SK-N-SH (cell line): ENCODE data around the gene HFE. TPM values are rescaled to one million over a fixed set of nuclear protein-coding genes. Genes with fewer than 3 reads are reported as not detected.
"Not testable (repeated sequence)": the region's sequence is repeated elsewhere in the genome, so short reads cannot be mapped to it uniquely, and the experiment has no call there.

ENCODE experiments used
- CTCF ChIA-PET: fragments of 300-600, 350-600 bp; formaldehyde crosslinking; extraction: SDS; loops from one replicate; lab custom pipeline; 2021; lab: Yijun Ruan, JAX
- POLR2A ChIA-PET: fragments of 350-600 bp; sonication (Branson Sonifier 250); formaldehyde crosslinking; extraction: SDS; loops from one replicate; lab custom pipeline; 2020; ENCODE audit warnings: antibody characterized with exemption, inconsistent platforms; lab: Yijun Ruan, JAX
- DNase-seq: peaks from one replicate; pipeline ENCODE4 v3.0.0; 2012
- H2AFZ ChIP-seq: fragments of 200-600 bp; sonication (generic); 2 replicates; pipeline ENCODE4 v1.8.1; 2016; ENCODE audit warnings: antibody characterized with exemption, mild to moderate bottlenecking, low read depth
- H3F3A ChIP-seq: fragments of 200-600 bp; sonication (generic); replicated peaks from 2 replicates; pipeline ENCODE3; 2016; ENCODE audit warnings: antibody characterized with exemption, mild to moderate bottlenecking; ENCODE audit not compliant: insufficient read depth
- H3K27ac ChIP-seq, 2 experiments: fragments of 200-500 bp in 1 of 2; fragments of 200-600 bp in 1 of 2; sonication (Bioruptor generic) in 1 of 2; sonication (generic), shearing (Covaris generic) in 1 of 2; 2 replicates each; pipeline versions ENCODE4 v1.5.1 to v1.6.1; 2014 to 2016; ENCODE audit warnings: low read depth in 2 of 2, inconsistent platforms in 1 of 2, low read length in 1 of 2, mild to moderate bottlenecking in 1 of 2, mixed read lengths in 1 of 2
- H3K27me3 ChIP-seq: fragments of 200-600 bp; sonication (generic), shearing (Covaris generic); 2 replicates; pipeline ENCODE4 v1.6.1; 2016; ENCODE audit warnings: mixed run types; ENCODE audit not compliant: insufficient read depth
- H3K36me3 ChIP-seq, 2 experiments: fragments of 200-500 bp in 1 of 2; fragments of 200-600 bp in 1 of 2; sonication (Bioruptor generic) in 1 of 2; sonication (generic) in 1 of 2; replicated peaks in 1 of 2; 2 replicates each; pipeline versions ENCODE3 to v1.5.1; 2014 to 2016; ENCODE audit warnings: low read length in 1 of 2, mild to moderate bottlenecking in 1 of 2; ENCODE audit not compliant: insufficient read depth in 2 of 2, control insufficient read depth in 1 of 2
- H3K4me1 ChIP-seq, 2 experiments: fragments of 200-500 bp in 1 of 2; fragments of 200-600 bp in 1 of 2; sonication (Bioruptor generic) in 1 of 2; sonication (generic), shearing (Covaris generic) in 1 of 2; 2 replicates each; pipeline versions ENCODE4 v1.5.1 to v1.6.1; 2014 to 2016; ENCODE audit warnings: low read depth in 1 of 2, low read length in 1 of 2, mixed run types in 1 of 2; ENCODE audit not compliant: insufficient read depth in 2 of 2, control insufficient read depth in 1 of 2
- H3K4me2 ChIP-seq: fragments of 200-600 bp; sonication (generic), shearing (Covaris generic); 2 replicates; pipeline ENCODE4 v1.6.1; 2017; ENCODE audit warnings: mixed run types
- H3K4me3 ChIP-seq, 2 experiments: fragments of 200-500 bp in 1 of 2; fragments of 200-600 bp in 1 of 2; sonication (Bioruptor generic) in 1 of 2; sonication (generic), shearing (Covaris generic) in 1 of 2; 2 replicates each; pipeline versions ENCODE4 v1.5.1 to v1.8.1; 2014 to 2016; ENCODE audit warnings: low read depth in 2 of 2, inconsistent platforms in 1 of 2, low read length in 1 of 2, mild to moderate bottlenecking in 1 of 2, mixed read lengths in 1 of 2, moderate library complexity in 1 of 2
- H3K79me2 ChIP-seq: fragments of 200-600 bp; sonication (generic); 2 replicates; pipeline ENCODE4 v1.8.1; 2017; ENCODE audit warnings: mild to moderate bottlenecking; ENCODE audit not compliant: insufficient read depth
- H3K9ac ChIP-seq: fragments of 200-600 bp; sonication (generic); 2 replicates; pipeline ENCODE4 v1.6.1; 2017; ENCODE audit warnings: mixed run types
- H3K9me2 ChIP-seq: fragments of 200-600 bp; sonication (generic); 2 replicates; pipeline ENCODE4 v1.6.1; 2017; ENCODE audit warnings: mixed run types
- H3K9me3 ChIP-seq: fragments of 200-600 bp; sonication (generic); 2 replicates; pipeline ENCODE4 v1.6.1; 2017; ENCODE audit warnings: mixed run types, mild to moderate bottlenecking, moderate library complexity
- H4K20me1 ChIP-seq: fragments of 200-600 bp; sonication (generic); 2 replicates; pipeline ENCODE4 v1.6.1; 2017; ENCODE audit warnings: mild to moderate bottlenecking, mixed run types; ENCODE audit not compliant: insufficient read depth
- CHD2 ChIP-seq: fragments of 150-350 bp; IDR thresholded peaks from 2 replicates; pipeline ENCODE4 v1.6.1; 2018; ENCODE audit warnings: low read length; ENCODE audit not compliant: partially characterized antibody
- EP300 ChIP-seq, 2 experiments: IDR thresholded peaks; 2 replicates each; pipeline versions ENCODE4 v1.4.0 to v1.6.1; 2012; ENCODE audit warnings: borderline replicate concordance in 1 of 2, low read depth in 1 of 2, low read length in 1 of 2
- FOXM1 ChIP-seq: IDR thresholded peaks from 2 replicates; pipeline ENCODE4 v1.4.0; 2012; ENCODE audit warnings: low read depth, mild to moderate bottlenecking
- MEF2A ChIP-seq: IDR thresholded peaks from 2 replicates; pipeline ENCODE4 v1.4.0; 2012; ENCODE audit warnings: low read depth, borderline replicate concordance
- POLR2AphosphoS5 ChIP-seq: IDR thresholded peaks from 2 replicates; pipeline ENCODE4 v1.6.1; 2012; ENCODE audit warnings: low read depth, low read length
- RCOR1 ChIP-seq: fragments of 150-350 bp; IDR thresholded peaks from 2 replicates; pipeline ENCODE4 v1.6.1; 2017; ENCODE audit warnings: antibody characterized with exemption, low read length
- WGBS: methylation state at CpG from one replicate; pipeline ENCODE4 v1.1.6; 2017; ENCODE audit warnings: low lambda C conversion rate; 5-methylcytosine and 5-hydroxymethylcytosine counted together
- polyA plus RNA-seq, 3 experiments: library from polyadenylated mRNA; depleted of rRNA; stranded (reverse); fragments of >200 nt; gene quantifications; 2 replicates each; pipeline ENCODE4 v1.2.3, GENCODE V29; 2012
- TF ChIP-seq, protein P1 (sequence below): fragments of 150-350 bp; IDR thresholded peaks from 2 replicates; pipeline ENCODE4 v1.6.1; 2016; ENCODE audit warnings: mild to moderate bottlenecking, low read depth, low read length

Gene HFE
- polyA plus RNA-seq, 1 of the 3 experiments (the other 2 are of a cell fraction) = not detected

DNA sequence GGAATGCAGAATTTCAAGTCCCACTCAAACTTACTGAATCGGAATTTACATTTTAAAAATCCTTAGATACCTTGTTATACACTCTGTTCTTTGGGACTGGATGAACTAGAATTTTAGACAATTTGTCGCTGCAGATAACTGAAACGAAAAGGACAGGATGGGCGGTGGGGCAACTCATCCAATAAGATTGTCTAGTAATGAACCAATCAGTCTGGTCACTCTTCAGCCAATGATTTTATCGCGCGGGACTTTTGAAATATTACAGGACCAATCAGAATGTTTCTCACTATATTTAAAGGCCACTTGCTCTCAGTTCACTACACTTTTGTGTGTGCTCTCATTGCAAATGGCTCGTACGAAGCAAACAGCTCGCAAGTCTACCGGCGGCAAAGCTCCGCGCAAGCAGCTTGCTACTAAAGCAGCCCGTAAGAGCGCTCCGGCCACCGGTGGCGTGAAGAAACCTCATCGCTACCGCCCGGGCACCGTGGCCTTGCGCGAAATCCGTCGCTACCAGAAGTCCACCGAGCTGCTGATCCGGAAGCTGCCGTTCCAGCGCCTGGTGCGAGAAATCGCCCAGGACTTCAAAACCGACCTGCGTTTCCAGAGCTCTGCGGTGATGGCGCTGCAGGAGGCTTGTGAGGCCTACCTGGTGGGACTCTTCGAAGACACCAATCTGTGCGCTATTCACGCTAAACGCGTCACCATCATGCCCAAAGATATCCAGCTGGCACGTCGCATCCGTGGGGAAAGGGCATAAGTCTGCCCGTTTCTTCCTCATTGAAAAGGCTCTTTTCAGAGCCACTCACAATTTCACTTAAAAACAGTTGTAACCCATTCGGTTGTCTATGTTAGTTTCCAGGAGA lies 41.9 kb upstream of the HFE start (continued):
- TF ChIP-seq RCOR1 (peak; percentile 37; the same call in 1 of the 2 replicates), FOXM1 (no peak), MEF2A (no peak), EP300 (IDR thresholded peaks at IDR 0.05; ENCODE audit: borderline replicate concordance in 1 of 2, low read depth in 1 of 2, low read length in 1 of 2) (peak in 1 of 2 experiments; percentile 49; a peak in 1 of 4 replicates), CHD2 (peak; percentile 34)

DNA sequence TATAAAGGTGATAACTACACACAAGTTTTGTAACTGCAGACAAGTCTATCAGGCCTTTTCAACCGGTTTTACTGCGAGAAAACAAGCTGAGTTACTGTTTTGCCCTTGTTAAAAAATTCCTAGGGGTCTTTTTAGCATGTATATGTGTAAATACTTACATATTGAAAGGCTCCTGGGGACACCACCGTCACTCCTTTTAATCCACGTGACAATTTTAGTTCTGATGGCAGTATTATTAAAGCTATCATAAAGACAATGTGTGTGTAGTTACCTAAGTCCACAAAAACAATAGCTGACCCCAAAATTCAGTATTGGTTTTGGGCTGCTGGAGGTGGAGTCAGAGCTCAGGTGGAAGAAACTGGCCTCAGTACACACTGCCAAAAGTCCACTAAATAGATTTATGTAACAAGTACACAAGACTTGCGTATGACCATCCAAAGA lies 41.3 kb upstream of the HFE start:
- Histone ChIP-seq H3K9me2 (no peaks in the 10 kb centered on the region), H3K9ac (peak overlapping the region; percentile 62), H3K27me3 (no peaks in the 10 kb centered on the region), H4K20me1 (no peaks in the 10 kb centered on the region), H3K9me3 (no peaks in the 10 kb centered on the region), H3K27ac (peak overlapping the region; percentile 79 to 97), H3K79me2 (no peaks in the 10 kb centered on the region), H3F3A (peaks cover 40% of the 10 kb centered on the region), H3K36me3 (no peaks in the 10 kb centered on the region), H3K4me3 (peak overlapping the region; percentile 57 to 60), H2AFZ (peak overlapping the region; percentile 38; the same call in 1 of the 2 replicates), H3K4me2 (peak overlapping the region; percentile 86), H3K4me1 (peaks cover 0 to 12% of the 10 kb centered on the region in 2 experiments; a peak in 2 of 4 replicates)
- TF ChIP-seq, protein P1, sequence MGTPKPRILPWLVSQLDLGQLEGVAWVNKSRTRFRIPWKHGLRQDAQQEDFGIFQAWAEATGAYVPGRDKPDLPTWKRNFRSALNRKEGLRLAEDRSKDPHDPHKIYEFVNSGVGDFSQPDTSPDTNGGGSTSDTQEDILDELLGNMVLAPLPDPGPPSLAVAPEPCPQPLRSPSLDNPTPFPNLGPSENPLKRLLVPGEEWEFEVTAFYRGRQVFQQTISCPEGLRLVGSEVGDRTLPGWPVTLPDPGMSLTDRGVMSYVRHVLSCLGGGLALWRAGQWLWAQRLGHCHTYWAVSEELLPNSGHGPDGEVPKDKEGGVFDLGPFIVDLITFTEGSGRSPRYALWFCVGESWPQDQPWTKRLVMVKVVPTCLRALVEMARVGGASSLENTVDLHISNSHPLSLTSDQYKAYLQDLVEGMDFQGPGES = no peak
- TF ChIP-seq POLR2AphosphoS5 = peak; percentile 4
- ChIA-PET POLR2A (interaction anchor here (0.8 to 5.8 kb wide), 21 partner anchors 8 to 1847 kb away, joined by 3 to 166 read pairs (median 8); a partner anchor contains a TSS), CTCF (interaction anchor here (0.8 to 2.1 kb wide), 6 partner anchors 17 to 138 kb away, joined by 3 to 9 read pairs (median 4); a partner anchor contains a TSS)
- WGBS = 27% methylated on average over 5 of the region's 5 CpGs
- DNase-seq = no peak

DNA sequence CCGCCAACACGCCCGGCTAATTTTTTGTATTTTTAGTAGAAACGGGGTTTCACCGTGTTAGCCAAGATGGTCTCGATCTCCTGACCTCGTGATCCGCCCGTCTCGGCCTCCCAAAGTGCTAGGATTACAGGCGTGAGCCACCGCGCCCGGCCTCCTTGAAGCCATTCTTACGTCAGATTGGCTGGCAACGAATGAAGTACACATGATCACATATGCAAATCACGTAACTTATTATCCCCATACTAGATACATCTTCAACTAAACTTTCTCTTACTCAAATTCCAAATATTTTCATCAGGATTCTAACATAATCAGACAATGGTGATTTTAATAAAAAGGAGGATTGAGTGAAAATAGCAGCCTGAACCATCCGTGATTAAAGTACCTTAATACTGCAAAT lies 39.9 kb upstream of the HFE start:
- H4K20me1 ChIP-seq, H3K4me3 ChIP-seq, H3K27me3 ChIP-seq, CTCF ChIA-PET, H3K79me2 ChIP-seq, H3K9me2 ChIP-seq, H3K9me3 ChIP-seq, H3K9ac ChIP-seq, DNase-seq, H3K36me3 ChIP-seq, H3K4me2 ChIP-seq, H2AFZ ChIP-seq: not testable (repeated sequence)
- peak overlapping the region in 1 of 2 experiments; percentile 11; a peak in 2 of 4 replicates for H3K27ac ChIP-seq
- POLR2A ChIA-PET = interaction anchor here (2.5 to 5.8 kb wide), 4 partner anchors 15 to 141 kb away, joined by 11 to 166 read pairs (median 21); a partner anchor contains a TSS
- peaks cover 0 to 11% of the 10 kb centered on the region in 2 experiments; a peak in 2 of 4 replicates for H3K4me1 ChIP-seq
- 98% methylated on average over 12 of the region's 18 CpGs for WGBS
- H3F3A ChIP-seq = peaks cover 40% of the 10 kb centered on the region
